HG03039 (cell line): Measurements from ENCODE around the gene WASL.

ENCODE experiments used
- ATAC-seq: cut with Tn5 transposase; IDR thresholded peaks from one replicate; pipeline ENCODE4 v1.9.1; 2021; ENCODE audit warnings: mild to moderate bottlenecking, moderate library complexity; ENCODE audit not compliant: unreplicated experiment

Gene WASL

DNA sequence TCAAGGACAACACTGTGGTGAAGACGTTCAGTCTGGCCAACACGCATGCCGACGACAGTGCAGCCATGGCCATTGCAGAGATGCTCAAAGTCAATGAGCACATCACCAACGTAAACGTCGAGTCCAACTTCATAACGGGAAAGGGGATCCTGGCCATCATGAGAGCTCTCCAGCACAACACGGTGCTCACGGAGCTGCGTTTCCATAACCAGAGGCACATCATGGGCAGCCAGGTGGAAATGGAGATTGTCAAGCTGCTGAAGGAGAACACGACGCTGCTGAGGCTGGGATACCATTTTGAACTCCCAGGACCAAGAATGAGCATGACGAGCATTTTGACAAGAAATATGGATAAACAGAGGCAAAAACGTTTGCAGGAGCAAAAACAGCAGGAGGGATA is 86.5 kb downstream of the WASL start:
- ATAC-seq, result no peak

- no peak for ATAC-seq
Observed at GRCh38 chr7:123661765-123662164, 87.0 kb downstream of the WASL start.

- ATAC-seq, result no peak
Observed at GRCh38 chr7:123660514-123661354, 88.1 kb downstream of the WASL start.

- ATAC-seq, result no peak
Observed at GRCh38 chr7:123658023-123658422, 90.8 kb downstream of the WASL start.

GRCh38 chr7:123657304-123657685 is 91.5 kb downstream of the WASL start:
- ATAC-seq, result no peak

GRCh38 chr7:123656544-123657303 is 92.1 kb downstream of the WASL start:
- no peak for ATAC-seq

DNA sequence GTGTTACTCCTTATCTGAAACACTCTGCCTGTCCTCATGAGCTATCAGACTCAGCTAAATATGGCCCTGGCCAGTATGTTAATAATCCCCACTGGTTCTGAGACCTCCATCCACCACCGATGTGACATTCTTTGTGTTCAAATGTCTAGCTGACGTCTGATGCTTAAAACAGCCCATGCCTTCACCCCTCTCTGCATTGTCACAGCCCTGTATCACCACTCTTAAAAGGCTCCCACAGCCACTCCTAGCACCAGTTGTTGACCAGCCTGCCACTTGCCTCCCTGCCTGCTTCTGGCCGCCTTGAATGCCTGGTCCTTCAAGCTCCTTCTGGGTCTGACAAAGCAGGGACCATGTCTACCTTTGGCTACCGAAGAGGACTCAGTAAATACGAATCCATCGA is 93.2 kb downstream of the WASL start, which contains the start of gene LMOD2:
Gene LMOD2 (plus strand): TSS at position 253 of the 400 bp plus-strand sequence. CDS start 98 bp downstream, at position 351.
- no peak for ATAC-seq

- no peak for ATAC-seq
Observed at GRCh38 chr7:123653162-123653561, 95.6 kb downstream of the WASL start.

DNA sequence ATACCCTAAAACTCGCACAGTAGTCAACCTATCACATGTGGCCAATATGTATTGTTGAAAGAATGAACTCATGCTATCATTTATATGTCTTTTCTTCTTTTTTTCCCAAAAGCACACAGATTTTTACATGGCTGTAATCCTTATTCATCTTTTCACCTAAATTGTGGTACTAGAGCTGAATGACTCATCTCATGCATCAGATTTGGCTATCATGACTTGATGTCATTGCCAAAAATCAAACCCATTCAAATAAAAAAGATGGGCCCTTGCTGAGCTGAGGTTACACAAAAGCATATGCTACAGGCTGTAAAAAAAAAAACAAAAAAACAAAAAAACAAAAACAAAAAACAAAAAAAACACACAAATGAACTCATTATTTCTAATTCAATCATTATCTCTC is 96.4 kb downstream of the WASL start:
- ATAC-seq, result no peak

GRCh38 chr7:123650595-123650994 is 98.2 kb downstream of the WASL start:
- ATAC-seq, result no peak

DNA sequence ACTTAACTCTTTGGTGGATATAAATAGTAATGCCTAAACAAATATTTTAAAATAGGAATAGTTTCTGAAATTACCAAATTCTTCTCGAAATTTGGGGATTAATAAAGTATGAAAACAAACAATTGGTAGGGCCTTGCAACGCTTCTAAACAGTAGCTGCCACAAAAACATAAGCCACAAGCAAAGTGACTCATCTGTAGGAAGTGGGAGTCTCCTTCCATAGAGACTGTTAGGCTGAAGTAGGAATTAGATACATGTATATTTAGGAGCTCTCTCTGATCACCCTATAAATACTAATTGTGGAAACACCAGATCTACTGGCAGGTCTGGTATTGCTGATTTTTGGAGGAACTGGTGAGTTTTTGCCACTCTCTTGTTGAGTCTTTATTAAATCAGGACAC is 98.8 kb downstream of the WASL start:
- ATAC-seq, result no peak

DNA sequence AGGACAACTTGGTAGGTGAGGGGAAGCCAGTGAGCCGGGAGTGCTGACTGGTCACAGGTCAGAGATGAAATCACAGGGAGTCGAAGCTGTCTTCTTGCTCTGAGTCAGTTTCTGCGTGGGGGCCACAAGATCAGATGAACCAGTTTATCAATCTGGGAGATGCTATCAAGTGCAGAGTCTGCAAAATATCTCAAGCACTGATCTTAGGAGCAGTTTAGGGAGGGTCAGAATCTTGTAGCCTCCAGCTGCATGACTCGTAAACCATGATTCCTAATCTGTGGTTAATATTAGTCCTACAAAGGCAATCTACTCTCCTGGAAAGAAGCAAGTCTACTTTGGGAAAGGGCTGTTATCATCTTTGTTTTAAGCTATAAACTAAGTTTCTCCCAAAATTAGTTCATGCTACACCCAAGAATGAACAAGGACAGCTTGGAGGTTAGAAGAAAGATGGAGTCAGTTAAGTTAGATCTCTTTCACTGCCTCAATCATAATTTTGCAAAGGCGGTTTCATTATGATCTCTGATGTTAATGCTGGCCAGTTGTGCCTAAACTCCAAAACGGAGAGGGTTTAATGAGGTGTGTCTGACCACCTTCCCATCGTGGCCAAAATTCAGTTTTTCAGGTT is 101.6 kb downstream of the WASL start:
- ATAC-seq, result no peak

DNA sequence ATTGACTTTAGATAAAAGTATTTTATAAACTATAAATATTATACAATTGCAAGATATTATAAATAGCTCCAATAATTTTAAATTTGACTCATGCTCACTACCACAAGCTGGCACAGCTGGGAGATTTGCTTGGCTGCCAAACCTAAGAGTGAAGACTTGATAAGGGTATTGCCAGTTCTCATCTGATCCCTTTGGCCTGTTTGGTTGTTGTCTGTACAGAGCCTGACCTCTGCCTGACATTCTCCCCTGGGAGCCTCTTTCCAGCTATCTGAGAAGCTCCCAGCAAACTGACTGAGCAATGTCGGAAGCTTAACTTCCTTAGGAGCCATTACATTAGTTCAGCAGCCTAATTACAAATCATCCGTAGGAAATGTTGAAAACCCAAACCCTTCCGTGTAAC is 103.3 kb downstream of the WASL start:
- no peak for ATAC-seq

- ATAC-seq, result no peak
Observed at GRCh38 chr7:123643495-123644441, 105.0 kb downstream of the WASL start.

DNA sequence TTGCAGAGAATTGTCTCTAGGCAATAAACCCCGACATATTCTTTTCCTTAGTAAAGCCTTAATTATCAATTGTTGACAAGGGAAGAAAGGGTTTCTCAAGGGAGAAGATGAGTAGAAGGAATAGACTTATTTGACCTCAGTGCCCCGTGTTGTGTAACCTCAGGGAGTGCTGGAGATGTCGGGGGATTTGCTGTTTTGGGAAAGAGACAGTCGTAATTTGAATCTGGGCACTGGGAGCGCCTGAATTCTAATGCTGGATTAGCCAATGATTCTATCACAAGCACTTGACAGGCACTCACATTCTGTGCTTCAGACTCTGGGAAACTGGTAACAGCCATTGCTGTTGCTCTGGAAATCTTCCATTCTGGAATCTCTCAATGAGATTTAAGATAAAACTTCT is 106.9 kb downstream of the WASL start:
- no peak for ATAC-seq

GRCh38 chr7:123640583-123640982 is 108.2 kb downstream of the WASL start:
- ATAC-seq, result no peak

DNA sequence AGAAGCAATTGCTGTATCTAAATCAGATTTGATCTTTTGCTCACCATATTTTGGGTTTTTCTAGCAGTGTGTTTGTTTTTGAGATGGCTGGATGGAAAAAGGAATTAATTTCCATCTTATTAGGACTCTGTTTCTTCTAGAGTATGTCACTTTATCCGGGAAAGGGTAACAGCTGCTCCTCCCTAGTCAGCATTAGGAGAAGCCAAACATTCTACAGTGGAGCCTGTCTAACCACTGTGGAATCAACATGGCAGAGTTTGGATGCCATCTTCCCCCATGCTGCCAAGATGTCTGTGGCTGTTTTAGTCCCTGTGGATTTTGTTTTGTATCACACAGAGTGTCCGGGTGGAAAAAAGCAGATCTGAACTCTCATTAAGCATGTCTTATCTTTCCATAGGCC is 109.2 kb downstream of the WASL start:
- no peak for ATAC-seq

GRCh38 chr7:123637878-123638277 is 110.9 kb downstream of the WASL start:
- no peak for ATAC-seq

- ATAC-seq, result no peak
Observed at GRCh38 chr7:123637203-123637602, 111.6 kb downstream of the WASL start.

DNA sequence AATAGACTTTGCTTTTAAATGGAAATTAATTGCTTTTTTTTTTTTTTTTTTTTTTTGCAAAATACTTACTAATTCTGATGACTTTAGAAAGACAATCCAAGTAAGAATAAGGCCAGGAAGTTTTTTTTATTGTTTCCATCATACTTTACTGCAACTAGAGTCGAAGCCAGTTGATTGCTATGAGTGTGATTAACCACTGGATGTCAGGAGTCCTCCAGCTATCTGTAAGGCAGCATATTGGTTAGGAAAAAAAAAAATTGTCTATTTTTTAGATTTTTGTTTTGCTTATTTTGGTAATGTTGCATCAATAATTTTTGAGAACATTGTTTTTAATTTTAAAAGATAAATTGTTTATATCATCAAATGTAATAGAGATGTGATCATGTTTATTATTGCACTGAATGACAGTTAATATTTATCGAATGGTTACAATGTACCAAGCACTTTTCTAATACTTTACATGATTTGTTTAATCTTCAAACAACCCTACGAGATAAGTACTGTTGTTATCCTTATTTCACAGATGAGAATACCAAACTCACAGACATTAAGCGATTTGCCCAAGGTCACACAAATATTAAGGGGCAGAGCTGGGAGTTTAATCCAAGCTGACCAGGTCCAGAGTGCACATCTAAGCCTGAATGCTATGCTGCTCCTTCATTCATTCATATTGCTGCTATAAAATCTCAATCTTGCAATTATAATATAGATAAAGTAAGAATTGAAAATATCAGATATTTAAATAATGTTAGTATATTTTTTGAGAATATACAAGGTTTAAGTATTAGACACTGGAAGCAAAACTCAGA is 113.0 kb downstream of the WASL start:
- no peak for ATAC-seq
